GM12865 (cell line): ENCODE data around the gene DUSP1.

ENCODE experiments used
- DNase-seq: peaks from one replicate; pipeline ENCODE4 v3.0.0; 2010; ENCODE audit warnings: low read depth
- H3K4me3 ChIP-seq: 2 replicates; pipeline ENCODE4 v1.5.1; 2011; ENCODE audit warnings: mild to moderate bottlenecking, low read depth, low read length, control low read depth
- TF ChIP-seq, protein P1 (sequence below): IDR thresholded peaks from 2 replicates; pipeline ENCODE4 v1.5.1; 2011; ENCODE audit warnings: low read length, control low read depth, low read depth, inconsistent platforms; ENCODE audit not compliant: insufficient read depth; ENCODE audit errors: missing control alignments

The DUSP1 gene

DNA sequence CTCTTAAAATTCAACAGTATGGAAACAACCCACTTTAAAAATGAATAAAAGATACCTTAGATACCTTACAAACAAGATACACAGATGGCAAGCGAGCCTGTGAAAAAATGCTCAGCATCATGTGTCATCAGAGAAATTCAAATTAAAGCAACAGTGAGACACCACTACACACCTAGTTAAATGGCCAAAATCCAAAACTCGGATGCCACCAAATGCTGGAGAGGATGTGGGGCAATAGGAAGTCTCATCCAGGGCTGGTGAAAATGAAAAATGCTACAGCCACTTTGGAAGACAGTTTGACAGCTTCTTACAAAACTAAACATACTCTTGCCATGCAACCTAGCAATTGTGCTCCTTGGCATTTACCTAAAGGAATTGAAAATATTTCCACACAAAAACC is 17.9 kb downstream of the DUSP1 start:
- no peak overlapping the region for H3K4me3 ChIP-seq
- TF ChIP-seq, protein P1, sequence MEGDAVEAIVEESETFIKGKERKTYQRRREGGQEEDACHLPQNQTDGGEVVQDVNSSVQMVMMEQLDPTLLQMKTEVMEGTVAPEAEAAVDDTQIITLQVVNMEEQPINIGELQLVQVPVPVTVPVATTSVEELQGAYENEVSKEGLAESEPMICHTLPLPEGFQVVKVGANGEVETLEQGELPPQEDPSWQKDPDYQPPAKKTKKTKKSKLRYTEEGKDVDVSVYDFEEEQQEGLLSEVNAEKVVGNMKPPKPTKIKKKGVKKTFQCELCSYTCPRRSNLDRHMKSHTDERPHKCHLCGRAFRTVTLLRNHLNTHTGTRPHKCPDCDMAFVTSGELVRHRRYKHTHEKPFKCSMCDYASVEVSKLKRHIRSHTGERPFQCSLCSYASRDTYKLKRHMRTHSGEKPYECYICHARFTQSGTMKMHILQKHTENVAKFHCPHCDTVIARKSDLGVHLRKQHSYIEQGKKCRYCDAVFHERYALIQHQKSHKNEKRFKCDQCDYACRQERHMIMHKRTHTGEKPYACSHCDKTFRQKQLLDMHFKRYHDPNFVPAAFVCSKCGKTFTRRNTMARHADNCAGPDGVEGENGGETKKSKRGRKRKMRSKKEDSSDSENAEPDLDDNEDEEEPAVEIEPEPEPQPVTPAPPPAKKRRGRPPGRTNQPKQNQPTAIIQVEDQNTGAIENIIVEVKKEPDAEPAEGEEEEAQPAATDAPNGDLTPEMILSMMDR: no peak

DNA sequence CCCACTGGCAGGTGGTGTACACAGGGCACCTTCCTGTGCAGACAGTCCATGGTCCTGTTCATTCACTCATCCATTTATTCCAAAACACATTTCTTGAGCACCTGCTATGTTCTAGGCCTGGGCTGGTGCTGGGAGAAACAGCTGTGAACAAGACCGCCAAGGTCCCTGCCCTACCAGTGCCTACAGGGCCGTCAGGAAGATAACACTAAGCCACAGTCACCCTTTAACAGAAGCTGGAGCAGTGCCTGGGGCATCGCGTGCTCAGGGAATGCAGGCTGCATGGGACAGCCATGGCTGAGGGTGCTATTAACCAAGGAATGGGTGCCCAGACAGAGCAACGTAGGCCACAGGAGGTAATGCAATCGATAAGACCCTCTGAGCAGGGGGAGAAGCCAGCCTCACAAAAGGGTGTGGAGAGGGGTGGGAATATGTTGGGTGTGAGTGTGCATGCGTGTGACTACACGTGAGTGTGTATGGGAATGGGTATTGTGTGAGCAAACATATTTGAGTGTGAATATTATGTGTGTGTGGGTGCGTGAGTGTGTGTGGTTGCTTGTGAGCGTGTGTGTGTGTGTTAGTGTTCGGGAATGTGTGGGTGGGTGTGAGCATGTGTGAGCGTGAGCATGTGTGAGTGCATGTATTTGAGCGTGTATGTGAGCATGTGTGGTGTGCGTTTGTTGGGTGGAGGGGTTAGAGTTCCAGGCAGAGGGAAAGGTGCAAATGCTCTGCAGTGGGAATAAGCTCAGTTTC is 19.1 kb downstream of the DUSP1 start:
- no peak for DNase-seq
- TF ChIP-seq, protein P1: no peak
- H3K4me3 ChIP-seq: no peak overlapping the region

More for the DNA sequence above, 17.9 kb downstream of the DUSP1 start:
- no peak for DNase-seq

DNA sequence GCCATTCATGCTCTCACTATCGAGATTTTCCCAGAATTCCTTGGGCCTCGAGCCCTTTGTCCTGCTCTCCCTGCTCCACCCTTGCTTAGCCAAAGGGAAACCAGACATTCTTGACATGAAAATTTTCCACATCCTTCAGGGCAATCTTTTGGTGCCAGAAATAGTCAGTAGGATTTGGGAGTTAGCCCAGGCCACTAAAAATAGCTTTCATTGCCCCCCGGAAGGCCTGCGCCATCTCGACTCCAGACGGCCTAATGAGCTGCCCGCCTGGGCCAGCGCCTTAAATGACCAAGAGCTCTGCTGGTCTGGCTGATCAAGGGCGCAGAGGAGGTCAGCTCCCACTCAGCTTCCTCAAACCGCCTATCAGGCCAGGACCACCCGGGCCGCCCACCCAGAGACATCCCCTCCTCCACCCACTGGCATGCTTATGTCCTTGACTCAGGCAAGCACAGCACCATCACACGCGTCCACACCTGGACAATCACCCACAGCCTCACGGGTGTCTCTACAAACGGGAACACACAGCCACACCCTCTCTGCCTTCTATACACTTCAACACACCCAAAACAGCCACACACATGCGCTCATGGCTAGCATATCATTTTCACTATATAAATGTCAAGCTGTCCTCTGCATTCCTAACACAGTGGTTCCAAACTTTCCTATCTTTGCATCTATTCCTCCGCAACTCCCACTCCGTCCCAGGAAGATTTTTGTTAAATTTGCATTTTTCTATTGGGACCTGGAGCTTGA is 20.9 kb downstream of the DUSP1 start:
- DNase-seq: no peak
- TF ChIP-seq, protein P1: no peak
- no peak overlapping the region for H3K4me3 ChIP-seq

DNA sequence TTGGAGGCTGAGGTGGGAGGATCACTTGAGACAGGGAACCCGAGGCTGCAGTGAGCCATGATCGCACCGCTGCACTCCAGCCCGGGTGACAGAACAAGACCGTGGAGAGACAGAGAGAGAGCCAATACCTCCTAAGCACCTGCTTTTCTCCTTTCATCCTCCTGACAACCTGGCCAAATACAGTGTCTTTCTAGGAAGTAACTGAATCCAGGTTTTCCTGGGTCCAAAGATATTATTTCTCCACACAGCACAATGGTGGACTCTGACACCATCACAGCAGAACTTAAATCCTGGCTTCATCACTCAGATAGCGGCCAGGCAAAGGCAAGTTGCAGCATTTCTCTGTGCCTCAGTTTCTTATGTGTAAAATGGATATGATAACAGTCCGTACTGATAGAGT is 21.9 kb downstream of the DUSP1 start:
- no peak overlapping the region for H3K4me3 ChIP-seq
- DNase-seq: no peak
- TF ChIP-seq, protein P1: no peak

DNA sequence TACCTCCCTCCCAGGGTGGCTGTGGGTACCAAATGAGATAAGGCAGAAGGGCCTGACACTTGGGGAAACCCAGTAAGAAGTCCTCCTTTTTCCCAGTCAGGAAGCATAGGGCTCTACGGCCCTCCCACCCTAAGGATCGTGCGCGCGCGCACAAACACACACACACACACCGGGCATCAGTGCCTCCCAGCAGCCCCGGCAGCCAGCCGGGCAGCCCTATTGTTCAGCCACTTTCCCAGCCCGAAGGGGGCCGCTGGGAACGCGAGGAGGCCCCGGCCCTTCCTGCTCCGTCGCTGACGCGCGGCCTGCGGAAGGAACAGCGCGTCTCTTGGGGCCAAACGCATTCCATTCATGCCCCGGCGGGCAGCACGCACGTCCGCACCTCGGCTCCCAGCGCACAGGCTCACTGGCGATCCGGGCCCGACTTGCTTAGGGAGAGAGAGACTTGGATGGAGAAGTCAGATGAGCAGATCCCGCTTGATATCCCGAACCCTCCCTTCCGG is 22.6 kb downstream of the DUSP1 start:
- no peak for DNase-seq
- TF ChIP-seq, protein P1: no peak
- no peak overlapping the region for H3K4me3 ChIP-seq

DNA sequence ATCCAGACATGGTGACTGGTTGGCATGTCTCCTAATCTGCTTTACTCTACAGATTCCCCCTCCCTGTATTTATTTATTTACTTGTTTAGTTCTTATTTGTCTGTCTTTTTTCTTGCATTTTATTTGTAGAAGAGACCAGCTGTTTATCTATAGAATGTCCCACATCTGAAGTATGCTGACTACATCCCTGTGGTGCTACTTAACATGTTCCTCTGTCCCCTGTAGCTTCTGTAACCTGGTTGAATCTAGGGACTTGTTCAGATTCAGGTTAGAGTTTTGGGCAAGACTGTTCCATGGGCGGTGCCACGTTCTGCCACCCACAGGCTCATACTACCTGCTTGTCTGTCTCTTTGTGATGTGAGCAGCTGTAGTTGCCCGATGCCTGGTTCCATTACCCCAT is 23.5 kb downstream of the DUSP1 start:
- TF ChIP-seq, protein P1: no peak
- H3K4me3 ChIP-seq: no peak overlapping the region
- DNase-seq: no peak

DNA sequence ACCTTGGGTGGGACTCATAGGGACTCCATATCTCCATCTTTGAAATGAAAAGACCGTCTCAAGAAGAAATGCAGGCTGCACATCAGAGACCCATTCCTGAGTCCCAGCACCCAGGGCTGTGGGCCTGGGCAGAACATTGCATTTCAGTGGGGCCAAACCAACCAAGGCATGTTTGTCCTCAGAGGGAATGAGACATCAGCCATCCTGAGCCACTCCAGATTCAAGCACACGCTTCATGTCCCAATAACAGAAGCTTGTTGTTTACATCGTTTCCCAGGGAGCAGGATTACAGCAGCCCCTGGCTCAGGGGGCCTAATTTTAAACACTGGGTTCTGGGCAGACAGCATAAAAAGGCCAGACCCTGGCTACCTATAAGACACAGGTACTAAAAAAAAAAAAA is 24.3 kb downstream of the DUSP1 start:
- TF ChIP-seq, protein P1: no peak
- H3K4me3 ChIP-seq: no peak overlapping the region
- no peak for DNase-seq
